Cardiac muscle cell (in vitro differentiated cells and primary cell): ENCODE results near the gene ANKRD9. TPM values are rescaled to one million over a fixed set of nuclear protein-coding genes. Genes with fewer than 3 reads are reported as not detected.

Experiments used
- DNase-seq, 2 donors: peaks; one replicate each; pipeline versions ENCODE4 v3.0.0 to v3.0.0-alpha.2; 2010 to 2017; ENCODE audit warnings: low read depth in 1 of 2, low spot score in 1 of 2
- H3K27ac ChIP-seq: fragments of 200-600 bp; sonication (generic); 2 replicates; pipeline ENCODE4 v1.5.1; 2016
- H3K27me3 ChIP-seq: fragments of 200-600 bp; sonication (generic); 2 replicates; pipeline ENCODE4 v1.6.0; 2016; ENCODE audit warnings: control low read depth
- H3K36me3 ChIP-seq: fragments of 200-600 bp; sonication (generic); 2 replicates; pipeline ENCODE4 v1.5.1; 2016; ENCODE audit warnings: control low read depth
- H3K4me1 ChIP-seq: fragments of 200-600 bp; sonication (generic); 2 replicates; pipeline ENCODE4 v1.8.1; 2017; ENCODE audit warnings: low read depth, mild to moderate bottlenecking, mixed run types
- H3K4me3 ChIP-seq: fragments of 200-600 bp; sonication (generic); 2 replicates; pipeline ENCODE4 v1.5.1; 2016; ENCODE audit warnings: mild to moderate bottlenecking
- H3K9me3 ChIP-seq: fragments of 200-600 bp; sonication (generic); 2 replicates; pipeline ENCODE4 v1.5.1; 2017; ENCODE audit warnings: low read depth, mild to moderate bottlenecking, control low read depth
- polyA plus RNA-seq: library from polyadenylated mRNA; unstranded; fragments of >200 nt; fragmentation: Nextera tagmentation; extraction: Ambion mirVana; gene quantifications from 2 replicates; pipeline ENCODE4 v1.2.1, GENCODE V29; 2016
- total RNA-seq: library from RNA; depleted of rRNA; stranded (reverse); fragments of >200 nt; gene quantifications from 2 replicates; pipeline ENCODE4 v1.2.3, GENCODE V29; 2016
- TF ChIP-seq, protein P1 (sequence below): IDR thresholded peaks from 2 replicates; pipeline ENCODE4 v1.5.1; 2012; ENCODE audit warnings: low read depth, mild to moderate bottlenecking, low read length

Gene ANKRD9
- total and polyA plus RNA-seq, 2 experiments from 2014 or later = 93.1 to 99.9 TPM

- TF ChIP-seq, protein P1, sequence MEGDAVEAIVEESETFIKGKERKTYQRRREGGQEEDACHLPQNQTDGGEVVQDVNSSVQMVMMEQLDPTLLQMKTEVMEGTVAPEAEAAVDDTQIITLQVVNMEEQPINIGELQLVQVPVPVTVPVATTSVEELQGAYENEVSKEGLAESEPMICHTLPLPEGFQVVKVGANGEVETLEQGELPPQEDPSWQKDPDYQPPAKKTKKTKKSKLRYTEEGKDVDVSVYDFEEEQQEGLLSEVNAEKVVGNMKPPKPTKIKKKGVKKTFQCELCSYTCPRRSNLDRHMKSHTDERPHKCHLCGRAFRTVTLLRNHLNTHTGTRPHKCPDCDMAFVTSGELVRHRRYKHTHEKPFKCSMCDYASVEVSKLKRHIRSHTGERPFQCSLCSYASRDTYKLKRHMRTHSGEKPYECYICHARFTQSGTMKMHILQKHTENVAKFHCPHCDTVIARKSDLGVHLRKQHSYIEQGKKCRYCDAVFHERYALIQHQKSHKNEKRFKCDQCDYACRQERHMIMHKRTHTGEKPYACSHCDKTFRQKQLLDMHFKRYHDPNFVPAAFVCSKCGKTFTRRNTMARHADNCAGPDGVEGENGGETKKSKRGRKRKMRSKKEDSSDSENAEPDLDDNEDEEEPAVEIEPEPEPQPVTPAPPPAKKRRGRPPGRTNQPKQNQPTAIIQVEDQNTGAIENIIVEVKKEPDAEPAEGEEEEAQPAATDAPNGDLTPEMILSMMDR = no peak
- no peaks in the 10 kb centered on the region for H3K9me3 ChIP-seq
- DNase-seq = peak in 1 of 2 donors; percentile 98
- H3K4me1 ChIP-seq = no peaks in the 10 kb centered on the region
- H3K4me3 ChIP-seq = no peak overlapping the region
- H3K36me3 ChIP-seq = no peaks in the 10 kb centered on the region
- no peak overlapping the region for H3K27ac ChIP-seq
- peaks cover 10% of the 10 kb centered on the region for H3K27me3 ChIP-seq
Observed at GRCh38 chr14:102539544-102540314, 30.2 kb upstream of the ANKRD9 start.

- no peak overlapping the region for H3K27ac ChIP-seq
- TF ChIP-seq, protein P1 = no peak
- H3K27me3 ChIP-seq = peaks cover 2% of the 10 kb centered on the region
- H3K4me3 ChIP-seq = no peak overlapping the region
- H3K9me3 ChIP-seq = no peaks in the 10 kb centered on the region
- no peak for DNase-seq
- H3K4me1 ChIP-seq = no peaks in the 10 kb centered on the region
- no peaks in the 10 kb centered on the region for H3K36me3 ChIP-seq
Observed at GRCh38 chr14:102538602-102539543, 29.3 kb upstream of the ANKRD9 start.

- TF ChIP-seq, protein P1 = no peak
Observed at GRCh38 chr14:102537981-102538601, 28.5 kb upstream of the ANKRD9 start.

GRCh38 chr14:102532204-102532658, 22.7 kb upstream of the ANKRD9 start:
- Histone ChIP-seq H3K9me3 (no peaks in the 10 kb centered on the region), H3K4me1 (no peaks in the 10 kb centered on the region), H3K4me3 (no peak overlapping the region), H3K27ac (no peak overlapping the region), H3K36me3 (no peaks in the 10 kb centered on the region), H3K27me3 (no peaks in the 10 kb centered on the region)
- TF ChIP-seq, protein P1 = no peak
- peak in 1 of 2 donors; percentile 57 for DNase-seq

More at GRCh38 chr14:102537981-102538601, 28.5 kb upstream of the ANKRD9 start:
- Histone ChIP-seq H3K27me3 (no peaks in the 10 kb centered on the region), H3K27ac (no peak overlapping the region), H3K4me1 (no peaks in the 10 kb centered on the region), H3K36me3 (no peaks in the 10 kb centered on the region), H3K9me3 (no peaks in the 10 kb centered on the region), H3K4me3 (no peak overlapping the region)
- DNase-seq = no peak

DNA sequence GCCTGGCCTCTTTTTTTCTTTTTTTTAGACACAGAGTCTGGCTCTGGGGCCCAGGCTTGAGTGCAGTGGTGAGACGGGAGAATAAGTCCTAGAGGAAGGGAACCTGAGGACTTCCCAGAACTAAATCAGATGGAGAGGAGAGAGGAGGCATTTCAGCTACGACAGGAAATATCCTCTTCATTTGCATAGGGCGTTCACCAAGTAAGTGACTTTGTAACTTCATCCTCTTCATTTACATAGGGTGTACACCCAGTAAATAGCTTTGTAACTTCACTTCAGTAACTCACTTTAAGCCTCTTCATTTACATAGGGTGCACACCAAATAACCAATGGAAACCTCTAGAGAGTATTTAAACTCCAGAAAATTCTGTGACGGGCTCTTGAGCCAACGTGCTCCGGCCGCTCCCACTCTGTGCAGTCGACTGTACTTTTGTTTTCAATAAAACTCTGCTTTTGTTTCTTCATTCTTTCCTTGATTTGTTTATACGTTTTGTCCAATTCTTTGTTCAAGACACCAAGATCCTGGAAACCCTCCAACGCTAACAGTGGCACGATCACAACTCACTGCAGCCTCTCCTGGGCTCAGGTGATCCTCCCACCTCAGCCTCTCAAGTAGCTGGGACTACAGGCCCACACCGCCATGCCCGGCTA, 21.4 kb upstream of the ANKRD9 start:
- H3K4me1 ChIP-seq = no peaks in the 10 kb centered on the region
- TF ChIP-seq, protein P1 = no peak

More for the DNA sequence above, 21.4 kb upstream of the ANKRD9 start:
- Histone ChIP-seq H3K36me3 (no peaks in the 10 kb centered on the region), H3K4me3 (no peak overlapping the region), H3K27ac (no peak overlapping the region), H3K27me3 (no peaks in the 10 kb centered on the region), H3K9me3 (no peaks in the 10 kb centered on the region)
- DNase-seq = no peak
